Activated CD4-positive, CD25-positive, alpha-beta regulatory T cell (primary cell): Measurements from ENCODE around the gene PCDHGA1.

ENCODE experiments used
- DNase-seq, 4 experiments: peaks; one replicate each; lab custom pipeline; 2025; lab: John Stamatoyannopoulos, UW

PCDHGA1 gene

GRCh38 chr5:141439411-141440141, 109.3 kb downstream of the PCDHGA1 start:
- no peak for DNase-seq

- DNase-seq, result no peak
Observed at GRCh38 chr5:141440341-141440740, 110.0 kb downstream of the PCDHGA1 start.

- no peak for DNase-seq
Observed at GRCh38 chr5:141441571-141442170, 111.4 kb downstream of the PCDHGA1 start.

DNA sequence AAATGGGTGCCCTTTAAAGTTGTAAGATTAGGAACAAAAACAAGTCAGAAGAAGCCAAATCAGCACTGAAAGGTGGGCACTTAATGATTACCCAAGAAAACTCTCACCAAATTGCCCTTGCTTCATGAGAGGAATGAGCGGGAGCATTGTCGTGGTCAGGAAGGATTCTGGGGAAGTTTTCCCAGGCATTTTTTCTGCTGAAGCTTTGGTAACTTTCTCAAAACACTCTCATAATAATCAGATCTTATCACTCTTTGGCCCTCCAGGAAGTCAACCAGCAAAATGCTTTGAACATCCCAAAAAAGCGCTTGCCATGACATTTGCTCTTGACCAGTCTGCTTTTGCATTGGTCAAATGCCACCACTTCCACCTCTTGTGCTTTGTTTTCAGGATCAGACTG, 135.0 kb downstream of the PCDHGA1 start:
- DNase-seq, result no peak

GRCh38 chr5:141475625-141476131, 145.4 kb downstream of the PCDHGA1 start, which contains the start of gene PCDHGC3:
PCDHGC3 (plus strand) TSS chr5:141475966; CDS start chr5:141476117, 151 bp downstream.
- DNase-seq, result no peak

DNA sequence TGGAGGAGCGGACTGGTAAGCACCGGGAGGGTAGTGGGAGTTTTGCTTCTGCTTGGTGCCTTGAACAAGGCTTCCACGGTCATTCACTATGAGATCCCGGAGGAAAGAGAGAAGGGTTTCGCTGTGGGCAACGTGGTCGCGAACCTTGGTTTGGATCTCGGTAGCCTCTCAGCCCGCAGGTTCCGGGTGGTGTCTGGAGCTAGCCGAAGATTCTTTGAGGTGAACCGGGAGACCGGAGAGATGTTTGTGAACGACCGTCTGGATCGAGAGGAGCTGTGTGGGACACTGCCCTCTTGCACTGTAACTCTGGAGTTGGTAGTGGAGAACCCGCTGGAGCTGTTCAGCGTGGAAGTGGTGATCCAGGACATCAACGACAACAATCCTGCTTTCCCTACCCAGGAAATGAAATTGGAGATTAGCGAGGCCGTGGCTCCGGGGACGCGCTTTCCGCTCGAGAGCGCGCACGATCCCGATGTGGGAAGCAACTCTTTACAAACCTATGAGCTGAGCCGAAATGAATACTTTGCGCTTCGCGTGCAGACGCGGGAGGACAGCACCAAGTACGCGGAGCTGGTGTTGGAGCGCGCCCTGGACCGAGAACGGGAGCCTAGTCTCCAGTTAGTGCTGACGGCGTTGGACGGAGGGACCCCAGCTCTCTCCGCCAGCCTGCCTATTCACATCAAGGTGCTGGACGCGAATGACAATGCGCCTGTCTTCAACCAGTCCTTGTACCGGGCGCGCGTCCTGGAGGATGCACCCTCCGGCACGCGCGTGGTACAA, 146.0 kb downstream of the PCDHGA1 start:
- DNase-seq, result no peak

GRCh38 chr5:141477044-141477575, 146.8 kb downstream of the PCDHGA1 start:
- no peak for DNase-seq

DNA sequence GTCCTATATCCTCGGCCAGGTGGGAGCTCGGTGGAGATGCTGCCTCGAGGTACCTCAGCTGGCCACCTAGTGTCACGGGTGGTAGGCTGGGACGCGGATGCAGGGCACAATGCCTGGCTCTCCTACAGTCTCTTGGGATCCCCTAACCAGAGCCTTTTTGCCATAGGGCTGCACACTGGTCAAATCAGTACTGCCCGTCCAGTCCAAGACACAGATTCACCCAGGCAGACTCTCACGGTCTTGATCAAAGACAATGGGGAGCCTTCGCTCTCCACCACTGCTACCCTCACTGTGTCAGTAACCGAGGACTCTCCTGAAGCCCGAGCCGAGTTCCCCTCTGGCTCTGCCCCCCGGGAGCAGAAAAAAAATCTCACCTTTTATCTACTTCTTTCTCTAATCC, 147.5 kb downstream of the PCDHGA1 start:
- DNase-seq, result no peak

GRCh38 chr5:141478321-141478945, 148.1 kb downstream of the PCDHGA1 start:
- no peak for DNase-seq

GRCh38 chr5:141479776-141480175, 149.5 kb downstream of the PCDHGA1 start:
- no peak for DNase-seq

GRCh38 chr5:141483902-141484301, 153.6 kb downstream of the PCDHGA1 start:
- no peak for DNase-seq

DNA sequence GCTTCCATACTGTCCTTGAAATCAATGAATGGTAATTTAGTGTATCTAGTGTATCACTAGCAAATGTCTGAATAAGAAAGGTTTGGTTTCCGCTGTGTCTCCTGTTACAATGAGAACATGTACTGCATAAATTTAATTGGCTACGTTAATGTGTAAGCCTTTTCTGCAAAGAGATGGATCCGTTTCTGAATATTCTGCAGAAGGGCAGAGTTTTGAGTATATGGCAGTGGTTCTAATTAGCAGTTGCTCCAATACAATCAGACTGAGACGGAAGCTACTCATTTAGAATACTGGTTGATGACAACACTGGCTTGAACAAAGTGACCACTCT, 154.0 kb downstream of the PCDHGA1 start:
- no peak for DNase-seq

DNA sequence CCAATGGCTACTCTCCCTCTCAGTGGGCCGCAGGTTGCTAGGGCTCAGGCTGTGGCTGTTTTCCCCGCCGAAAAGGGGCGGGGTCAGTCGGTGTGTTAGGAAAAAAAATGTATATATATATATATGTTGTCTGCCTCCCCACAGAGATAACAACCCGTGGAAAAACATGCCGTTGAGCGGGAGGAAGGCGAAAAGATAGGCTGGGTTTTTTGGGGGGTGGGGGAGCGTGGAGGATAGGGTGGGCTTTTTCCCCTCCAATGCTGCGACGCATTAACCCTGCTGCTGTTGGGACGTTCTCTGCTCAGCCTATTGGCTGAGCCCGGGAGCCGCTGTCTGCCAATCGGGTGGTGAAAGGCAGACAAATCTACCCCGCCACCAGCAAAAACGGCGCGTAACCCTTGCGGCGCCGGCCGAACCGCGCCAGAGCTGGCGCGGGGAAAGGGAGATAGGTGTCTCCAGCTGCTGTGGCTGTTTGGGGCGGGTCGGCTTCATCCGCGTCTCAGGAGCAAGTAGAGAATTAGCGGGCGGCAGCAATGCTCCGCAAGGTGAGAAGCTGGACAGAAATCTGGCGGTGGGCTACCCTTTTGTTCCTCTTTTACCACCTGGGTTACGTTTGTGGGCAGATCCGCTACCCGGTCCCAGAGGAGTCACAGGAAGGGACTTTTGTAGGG, 154.5 kb downstream of the PCDHGA1 start, which contains the start of gene PCDHGC4:
Gene PCDHGC4 (plus strand): TSS at position 390 of the 671 bp plus-strand sequence. CDS start 144 bp downstream, at position 534.
- no peak for DNase-seq

- DNase-seq, result no peak
Observed at GRCh38 chr5:141485321-141486055, 155.2 kb downstream of the PCDHGA1 start.

DNA sequence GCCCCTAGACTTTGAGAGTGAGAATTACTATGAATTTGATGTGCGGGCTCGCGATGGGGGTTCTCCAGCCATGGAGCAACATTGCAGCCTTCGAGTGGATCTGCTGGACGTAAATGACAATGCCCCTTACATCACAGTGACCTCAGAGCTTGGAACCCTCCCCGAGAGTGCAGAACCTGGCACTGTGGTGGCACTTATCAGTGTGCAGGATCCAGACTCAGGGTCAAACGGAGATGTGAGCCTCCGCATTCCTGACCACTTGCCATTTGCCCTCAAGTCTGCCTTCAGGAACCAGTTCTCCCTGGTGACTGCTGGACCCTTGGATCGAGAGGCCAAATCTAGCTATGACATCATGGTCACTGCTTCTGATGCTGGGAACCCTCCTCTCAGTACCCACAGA, 155.8 kb downstream of the PCDHGA1 start:
- DNase-seq, result no peak

- DNase-seq, result no peak
Observed at GRCh38 chr5:141487131-141487530, 156.8 kb downstream of the PCDHGA1 start.

DNA sequence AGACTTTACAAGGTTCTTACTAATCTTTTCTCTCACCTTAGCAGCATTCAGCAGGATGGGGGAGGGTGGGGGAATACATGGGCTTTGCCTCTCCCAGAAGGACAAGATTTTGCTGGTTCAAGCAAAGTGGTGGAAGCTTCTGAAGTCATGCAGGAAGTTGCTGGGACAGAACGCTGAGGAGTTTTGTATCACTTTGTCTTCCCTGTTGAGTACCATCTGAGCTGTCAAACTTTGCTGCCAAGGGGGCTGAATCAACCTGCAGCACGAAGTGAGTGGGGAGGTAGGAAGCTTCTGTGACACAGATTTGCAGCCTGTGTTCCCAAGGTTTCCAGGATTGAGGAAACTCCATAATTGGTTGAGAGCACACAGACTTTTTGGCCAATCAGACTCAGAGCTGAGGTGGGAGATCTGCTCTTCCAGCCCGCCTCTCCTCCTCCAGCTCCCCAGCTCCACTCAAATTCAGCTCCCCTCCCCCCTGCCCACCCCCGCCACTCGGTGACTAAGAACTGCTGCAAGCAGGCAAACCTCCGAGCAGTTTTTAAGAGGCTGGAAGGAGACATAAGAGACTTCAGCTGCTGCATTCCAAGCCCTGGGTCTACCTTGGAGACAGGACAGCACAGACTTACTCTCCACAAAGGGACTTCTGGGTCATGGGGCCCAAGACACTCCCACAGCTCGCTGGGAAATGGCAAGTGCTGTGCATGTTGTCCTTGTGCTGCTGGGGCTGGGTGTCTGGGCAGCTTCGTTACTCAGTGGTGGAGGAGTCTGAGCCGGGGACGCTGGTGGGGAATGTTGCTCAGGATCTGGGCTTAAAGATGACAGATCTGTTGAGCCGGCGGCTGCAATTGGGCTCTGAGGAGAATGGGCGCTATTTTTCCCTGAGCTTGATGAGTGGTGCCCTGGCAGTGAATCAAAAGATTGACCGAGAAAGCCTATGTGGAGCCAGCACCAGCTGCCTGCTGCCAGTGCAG, 158.6 kb downstream of the PCDHGA1 start, which contains the start of gene PCDHGC5:
Gene PCDHGC5 (plus strand): TSS at position 491 of the 971 bp plus-strand sequence. CDS start 160 bp downstream, at position 651.
- DNase-seq, result no peak

DNA sequence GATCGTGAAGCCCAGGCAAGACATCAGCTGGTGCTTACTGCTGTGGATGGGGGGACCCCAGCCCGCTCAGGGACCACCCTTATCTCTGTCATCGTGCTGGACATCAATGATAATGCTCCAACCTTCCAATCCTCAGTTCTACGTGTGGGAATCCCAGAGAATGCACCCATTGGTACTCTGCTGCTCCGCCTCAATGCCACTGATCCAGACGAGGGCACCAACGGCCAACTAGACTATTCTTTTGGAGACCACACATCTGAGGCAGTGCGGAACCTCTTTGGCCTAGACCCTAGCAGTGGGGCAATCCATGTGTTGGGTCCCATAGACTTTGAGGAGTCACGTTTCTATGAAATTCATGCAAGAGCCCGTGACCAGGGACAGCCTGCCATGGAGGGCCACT, 159.5 kb downstream of the PCDHGA1 start:
- DNase-seq, result no peak

DNA sequence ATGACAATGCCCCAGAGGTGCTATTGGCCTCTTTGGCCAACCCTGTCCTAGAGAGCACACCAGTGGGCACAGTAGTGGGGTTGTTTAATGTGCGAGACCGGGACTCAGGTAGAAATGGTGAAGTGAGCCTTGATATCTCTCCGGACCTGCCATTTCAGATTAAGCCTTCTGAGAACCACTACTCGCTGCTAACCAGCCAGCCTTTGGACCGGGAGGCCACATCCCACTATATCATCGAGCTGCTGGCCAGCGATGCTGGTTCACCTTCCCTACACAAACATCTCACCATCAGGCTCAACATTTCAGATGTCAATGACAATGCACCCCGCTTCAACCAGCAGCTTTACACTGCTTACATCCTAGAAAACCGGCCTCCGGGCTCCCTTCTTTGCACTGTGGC, 160.0 kb downstream of the PCDHGA1 start:
- DNase-seq, result no peak
